Measurements from ENCODE around the gene STXBP1.

STXBP1 gene

DNA sequence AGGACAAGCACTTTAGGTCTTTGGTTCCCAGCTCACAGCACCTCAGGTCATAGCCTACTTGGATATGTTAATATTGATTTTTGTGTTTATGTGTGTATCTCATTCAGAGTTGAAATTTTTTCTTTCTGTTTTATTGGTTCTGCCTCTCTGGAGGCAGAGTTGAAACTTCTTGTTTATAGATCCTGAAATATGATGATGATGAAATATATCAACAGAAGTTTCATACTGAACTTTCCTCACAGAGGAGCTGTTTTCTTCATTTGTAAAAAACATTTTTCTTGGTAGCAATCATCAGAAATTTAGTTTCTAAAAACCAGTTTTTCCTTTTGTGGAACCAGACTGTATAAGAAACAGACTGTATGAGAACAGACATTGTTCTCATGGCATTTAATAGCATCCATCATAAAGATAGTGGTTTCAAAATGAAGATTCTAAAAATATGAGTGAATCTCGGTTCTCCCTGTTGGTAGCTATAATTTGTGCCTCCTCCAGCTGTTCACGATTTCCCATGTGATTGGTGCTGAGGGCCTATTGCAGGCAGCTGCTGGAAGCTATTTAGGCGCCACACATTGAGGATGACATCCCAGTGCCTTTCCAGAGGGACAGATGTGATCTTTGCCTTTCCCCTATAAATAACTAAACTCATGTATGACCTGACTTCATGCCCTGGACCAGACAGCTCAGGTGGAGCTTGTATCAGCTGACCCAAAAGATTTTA, 55.2 kb downstream of the STXBP1 start:
- no peak overlapping the region for H3K27ac ChIP-seq (ENCODE audit: poor library complexity, severe bottlenecking)
- H3K4me3 ChIP-seq (ENCODE audit: severe bottlenecking) = no peak overlapping the region
- TF ChIP-seq, protein P1, sequence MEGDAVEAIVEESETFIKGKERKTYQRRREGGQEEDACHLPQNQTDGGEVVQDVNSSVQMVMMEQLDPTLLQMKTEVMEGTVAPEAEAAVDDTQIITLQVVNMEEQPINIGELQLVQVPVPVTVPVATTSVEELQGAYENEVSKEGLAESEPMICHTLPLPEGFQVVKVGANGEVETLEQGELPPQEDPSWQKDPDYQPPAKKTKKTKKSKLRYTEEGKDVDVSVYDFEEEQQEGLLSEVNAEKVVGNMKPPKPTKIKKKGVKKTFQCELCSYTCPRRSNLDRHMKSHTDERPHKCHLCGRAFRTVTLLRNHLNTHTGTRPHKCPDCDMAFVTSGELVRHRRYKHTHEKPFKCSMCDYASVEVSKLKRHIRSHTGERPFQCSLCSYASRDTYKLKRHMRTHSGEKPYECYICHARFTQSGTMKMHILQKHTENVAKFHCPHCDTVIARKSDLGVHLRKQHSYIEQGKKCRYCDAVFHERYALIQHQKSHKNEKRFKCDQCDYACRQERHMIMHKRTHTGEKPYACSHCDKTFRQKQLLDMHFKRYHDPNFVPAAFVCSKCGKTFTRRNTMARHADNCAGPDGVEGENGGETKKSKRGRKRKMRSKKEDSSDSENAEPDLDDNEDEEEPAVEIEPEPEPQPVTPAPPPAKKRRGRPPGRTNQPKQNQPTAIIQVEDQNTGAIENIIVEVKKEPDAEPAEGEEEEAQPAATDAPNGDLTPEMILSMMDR (IDR thresholded peaks at IDR 0.05; ENCODE audit: poor library complexity, severe bottlenecking) = no peak
- DNase-seq (ENCODE audit: low spot score) = no peak
- H3K27me3 ChIP-seq (ENCODE audit: insufficient read depth, poor library complexity, severe bottlenecking) = no peaks in the 10 kb centered on the region
- H3K4me1 ChIP-seq (ENCODE audit: insufficient read depth, poor library complexity, severe bottlenecking) = no peaks in the 10 kb centered on the region
- no peak for ATAC-seq (ENCODE audit: low read depth)
- no peaks in the 10 kb centered on the region for H3K9me3 ChIP-seq (ENCODE audit: severe bottlenecking)
- H3K36me3 ChIP-seq (ENCODE audit: low read depth) = peaks cover 34% of the 10 kb centered on the region

DNA sequence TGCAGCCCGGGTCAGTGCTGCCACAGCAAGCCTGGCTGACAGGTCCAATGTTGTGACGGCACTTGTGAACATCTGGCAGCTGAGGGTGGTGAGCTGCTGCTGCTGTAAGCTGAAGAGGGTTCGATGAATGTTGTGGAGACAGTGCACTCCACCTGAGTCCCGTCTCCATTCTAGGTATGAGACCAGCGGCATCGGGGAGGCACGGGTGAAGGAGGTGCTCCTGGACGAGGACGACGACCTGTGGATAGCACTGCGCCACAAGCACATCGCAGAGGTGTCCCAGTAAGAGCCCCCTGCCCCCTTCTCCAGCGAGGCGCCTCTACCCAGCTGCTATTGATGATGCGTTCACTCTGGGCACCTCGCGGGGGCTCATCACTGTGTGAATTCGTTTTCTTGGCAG, 55.8 kb downstream of the STXBP1 start:
- no peak overlapping the region for H3K27ac ChIP-seq (ENCODE audit: poor library complexity, severe bottlenecking)

DNA sequence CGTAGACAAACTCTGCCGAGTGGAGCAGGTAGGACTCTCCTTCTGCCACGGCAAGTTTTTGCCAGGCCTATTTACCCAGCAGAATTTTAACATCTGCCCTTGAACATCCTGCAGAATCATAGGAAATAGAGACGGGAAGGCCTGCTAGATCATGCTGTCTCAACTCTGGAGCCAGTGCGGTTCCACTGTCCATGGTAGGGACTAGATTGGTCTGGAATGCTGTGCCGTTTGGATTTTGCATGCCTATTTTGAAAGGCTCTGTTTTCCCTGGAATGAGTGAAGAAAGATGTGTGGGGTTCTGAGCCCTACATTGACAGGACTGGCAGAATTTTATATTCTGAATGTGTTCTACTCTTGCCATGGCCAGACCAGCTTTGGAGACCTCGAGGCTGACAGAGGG, 61.2 kb downstream of the STXBP1 start:
- no peak overlapping the region for H3K27ac ChIP-seq (ENCODE audit: poor library complexity, severe bottlenecking)
- H3K4me1 ChIP-seq (ENCODE audit: insufficient read depth, poor library complexity, severe bottlenecking) = no peaks in the 10 kb centered on the region
- no peaks in the 10 kb centered on the region for H3K9me3 ChIP-seq (ENCODE audit: severe bottlenecking)
- no peak for ATAC-seq (ENCODE audit: low read depth)
- no peaks in the 10 kb centered on the region for H3K27me3 ChIP-seq (ENCODE audit: insufficient read depth, poor library complexity, severe bottlenecking)
- H3K36me3 ChIP-seq (ENCODE audit: low read depth) = peaks cover 37% of the 10 kb centered on the region
- DNase-seq (ENCODE audit: low spot score) = no peak
- no peak overlapping the region for H3K4me3 ChIP-seq (ENCODE audit: severe bottlenecking)
- TF ChIP-seq, protein P1 (IDR thresholded peaks at IDR 0.05; ENCODE audit: poor library complexity, severe bottlenecking) = no peak

More for the DNA sequence above, 55.8 kb downstream of the STXBP1 start:
- TF ChIP-seq, protein P1 (IDR thresholded peaks at IDR 0.05; ENCODE audit: poor library complexity, severe bottlenecking) = no peak
- H3K4me3 ChIP-seq (ENCODE audit: severe bottlenecking) = no peak overlapping the region
- DNase-seq (ENCODE audit: low spot score) = no peak
- H3K9me3 ChIP-seq (ENCODE audit: severe bottlenecking) = no peaks in the 10 kb centered on the region
- H3K36me3 ChIP-seq (ENCODE audit: low read depth) = peaks cover 35% of the 10 kb centered on the region
- no peaks in the 10 kb centered on the region for H3K4me1 ChIP-seq (ENCODE audit: insufficient read depth, poor library complexity, severe bottlenecking)
- H3K27me3 ChIP-seq (ENCODE audit: insufficient read depth, poor library complexity, severe bottlenecking) = no peaks in the 10 kb centered on the region
- no peak for ATAC-seq (ENCODE audit: low read depth)

DNA sequence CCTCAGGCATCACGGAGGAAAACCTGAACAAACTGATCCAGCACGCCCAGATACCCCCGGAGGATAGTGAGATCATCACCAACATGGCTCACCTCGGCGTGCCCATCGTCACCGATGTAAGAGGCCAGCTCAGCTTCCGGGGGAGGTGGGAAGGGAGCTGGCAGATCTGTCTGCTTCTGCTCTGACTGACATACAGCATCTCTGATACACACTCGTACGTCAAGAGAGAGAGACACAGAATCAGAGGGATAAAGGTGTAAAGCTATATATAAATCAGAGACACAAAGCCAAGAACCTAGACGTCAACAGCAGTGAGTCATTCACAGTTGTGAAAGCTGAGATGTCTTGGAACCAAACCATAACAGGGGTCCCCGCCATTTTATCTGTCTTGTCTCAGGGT, 64.6 kb downstream of the STXBP1 start:
- Histone ChIP-seq H3K9me3 (ENCODE audit: severe bottlenecking) (no peaks in the 10 kb centered on the region), H3K27me3 (ENCODE audit: insufficient read depth, poor library complexity, severe bottlenecking) (no peaks in the 10 kb centered on the region), H3K36me3 (ENCODE audit: low read depth) (peaks cover 26% of the 10 kb centered on the region), H3K27ac (ENCODE audit: poor library complexity, severe bottlenecking) (no peak overlapping the region), H3K4me1 (ENCODE audit: insufficient read depth, poor library complexity, severe bottlenecking) (no peaks in the 10 kb centered on the region), H3K4me3 (ENCODE audit: severe bottlenecking) (no peak overlapping the region)
- ATAC-seq (ENCODE audit: low read depth) (no peak), DNase-seq (ENCODE audit: low spot score) (no peak)
- TF ChIP-seq, protein P1 (IDR thresholded peaks at IDR 0.05; ENCODE audit: poor library complexity, severe bottlenecking) = no peak

DNA sequence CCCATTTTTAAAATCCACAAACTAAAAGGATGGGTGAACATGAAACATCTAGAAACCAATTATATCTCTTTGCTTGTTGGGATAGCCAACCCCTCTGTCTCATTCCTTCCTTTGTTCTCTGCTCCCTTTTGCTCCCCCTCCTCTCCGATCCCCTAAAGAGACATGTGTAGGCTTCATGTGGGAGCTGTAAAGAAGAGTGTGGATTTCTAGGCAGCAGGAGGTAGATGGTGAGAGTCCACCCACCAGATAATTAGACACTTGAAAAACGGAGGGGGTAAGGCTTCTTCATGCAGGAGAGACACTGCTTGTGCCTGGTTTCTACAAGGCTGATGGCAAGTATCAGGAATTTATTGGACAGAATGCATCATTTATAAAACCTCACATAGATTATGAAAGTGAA, 67.4 kb downstream of the STXBP1 start:
- DNase-seq (ENCODE audit: low spot score) = no peak
- H3K4me3 ChIP-seq (ENCODE audit: severe bottlenecking) = no peak overlapping the region
- no peak overlapping the region for H3K27ac ChIP-seq (ENCODE audit: poor library complexity, severe bottlenecking)
- no peaks in the 10 kb centered on the region for H3K9me3 ChIP-seq (ENCODE audit: severe bottlenecking)
- H3K4me1 ChIP-seq (ENCODE audit: insufficient read depth, poor library complexity, severe bottlenecking) = no peaks in the 10 kb centered on the region
- H3K27me3 ChIP-seq (ENCODE audit: insufficient read depth, poor library complexity, severe bottlenecking) = no peaks in the 10 kb centered on the region
- peaks cover 12% of the 10 kb centered on the region for H3K36me3 ChIP-seq (ENCODE audit: low read depth)
- TF ChIP-seq, protein P1 (IDR thresholded peaks at IDR 0.05; ENCODE audit: poor library complexity, severe bottlenecking) = no peak
- ATAC-seq (ENCODE audit: low read depth) = no peak
